Fibroblast of pulmonary artery (primary cell): ENCODE results near the gene SHLD3.
"Not testable (repeated sequence)": the region's sequence is repeated elsewhere in the genome, so short reads cannot be mapped to it uniquely, and the experiment has no call there.

Source experiments
- DNase-seq: peaks from one replicate; pipeline ENCODE4 v3.0.0-alpha.2; 2010; ENCODE audit warnings: low read depth
- H3K4me3 ChIP-seq: replicated peaks from 2 replicates; pipeline ENCODE4 v1.5.1; 2011; ENCODE audit warnings: low read depth, mild to moderate bottlenecking, control low read depth, low read length, moderate library complexity
- TF ChIP-seq, protein P1 (sequence below): IDR thresholded peaks from 2 replicates; pipeline ENCODE4 v1.5.1; 2011; ENCODE audit warnings: mild to moderate bottlenecking, control low read depth, low read length, inconsistent platforms; ENCODE audit errors: missing control alignments

SHLD3 gene

GRCh38 chr5:65647941-65648340 is 23.1 kb downstream of the SHLD3 start:
- no peak overlapping the region for H3K4me3 ChIP-seq
- no peak for DNase-seq
- TF ChIP-seq, protein P1, sequence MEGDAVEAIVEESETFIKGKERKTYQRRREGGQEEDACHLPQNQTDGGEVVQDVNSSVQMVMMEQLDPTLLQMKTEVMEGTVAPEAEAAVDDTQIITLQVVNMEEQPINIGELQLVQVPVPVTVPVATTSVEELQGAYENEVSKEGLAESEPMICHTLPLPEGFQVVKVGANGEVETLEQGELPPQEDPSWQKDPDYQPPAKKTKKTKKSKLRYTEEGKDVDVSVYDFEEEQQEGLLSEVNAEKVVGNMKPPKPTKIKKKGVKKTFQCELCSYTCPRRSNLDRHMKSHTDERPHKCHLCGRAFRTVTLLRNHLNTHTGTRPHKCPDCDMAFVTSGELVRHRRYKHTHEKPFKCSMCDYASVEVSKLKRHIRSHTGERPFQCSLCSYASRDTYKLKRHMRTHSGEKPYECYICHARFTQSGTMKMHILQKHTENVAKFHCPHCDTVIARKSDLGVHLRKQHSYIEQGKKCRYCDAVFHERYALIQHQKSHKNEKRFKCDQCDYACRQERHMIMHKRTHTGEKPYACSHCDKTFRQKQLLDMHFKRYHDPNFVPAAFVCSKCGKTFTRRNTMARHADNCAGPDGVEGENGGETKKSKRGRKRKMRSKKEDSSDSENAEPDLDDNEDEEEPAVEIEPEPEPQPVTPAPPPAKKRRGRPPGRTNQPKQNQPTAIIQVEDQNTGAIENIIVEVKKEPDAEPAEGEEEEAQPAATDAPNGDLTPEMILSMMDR, result no peak

DNA sequence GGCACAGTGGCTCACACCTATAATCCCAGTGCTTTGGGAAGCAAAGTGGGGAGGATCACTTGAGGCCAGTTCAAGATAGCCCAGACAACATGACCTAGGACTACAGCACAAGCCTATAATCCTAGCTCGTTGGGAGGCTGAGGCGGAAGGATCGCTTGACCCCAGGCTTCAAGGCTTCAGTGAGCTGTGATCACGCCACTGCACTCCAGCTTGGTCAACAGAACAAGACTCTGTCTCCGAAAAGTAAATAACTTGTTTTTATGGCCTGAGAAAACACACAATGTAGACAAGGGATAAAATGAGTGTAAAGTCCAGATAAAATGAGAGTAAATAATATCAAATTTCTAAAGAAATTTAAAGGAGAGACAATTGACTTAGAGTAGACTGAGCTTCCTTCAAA is 26.3 kb downstream of the SHLD3 start:
- no peak for DNase-seq
- TF ChIP-seq, protein P1, result no peak

DNA sequence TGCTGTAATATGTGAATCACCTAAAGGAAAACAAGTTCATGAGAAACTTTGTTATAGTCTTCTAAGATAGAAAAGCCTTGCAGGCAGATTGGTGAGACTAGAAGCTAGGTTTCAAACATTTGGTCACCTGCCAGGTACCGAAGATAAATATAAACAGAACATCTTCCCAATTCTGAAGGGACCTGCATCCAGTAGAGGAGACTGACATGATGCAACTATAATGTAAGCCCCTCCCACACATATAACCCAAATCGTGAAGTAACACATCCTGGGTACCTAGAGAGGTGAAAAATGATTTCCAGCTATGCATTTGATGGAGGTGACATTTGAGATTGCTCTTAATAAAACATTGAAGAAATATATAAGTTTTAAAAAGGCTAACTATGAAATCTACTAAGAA is 29.9 kb downstream of the SHLD3 start:
- TF ChIP-seq, protein P1, result no peak
- H3K4me3 ChIP-seq, result no peak overlapping the region
- no peak for DNase-seq

More for the DNA sequence above, 26.3 kb downstream of the SHLD3 start:
- H3K4me3 ChIP-seq, result no peak overlapping the region

DNA sequence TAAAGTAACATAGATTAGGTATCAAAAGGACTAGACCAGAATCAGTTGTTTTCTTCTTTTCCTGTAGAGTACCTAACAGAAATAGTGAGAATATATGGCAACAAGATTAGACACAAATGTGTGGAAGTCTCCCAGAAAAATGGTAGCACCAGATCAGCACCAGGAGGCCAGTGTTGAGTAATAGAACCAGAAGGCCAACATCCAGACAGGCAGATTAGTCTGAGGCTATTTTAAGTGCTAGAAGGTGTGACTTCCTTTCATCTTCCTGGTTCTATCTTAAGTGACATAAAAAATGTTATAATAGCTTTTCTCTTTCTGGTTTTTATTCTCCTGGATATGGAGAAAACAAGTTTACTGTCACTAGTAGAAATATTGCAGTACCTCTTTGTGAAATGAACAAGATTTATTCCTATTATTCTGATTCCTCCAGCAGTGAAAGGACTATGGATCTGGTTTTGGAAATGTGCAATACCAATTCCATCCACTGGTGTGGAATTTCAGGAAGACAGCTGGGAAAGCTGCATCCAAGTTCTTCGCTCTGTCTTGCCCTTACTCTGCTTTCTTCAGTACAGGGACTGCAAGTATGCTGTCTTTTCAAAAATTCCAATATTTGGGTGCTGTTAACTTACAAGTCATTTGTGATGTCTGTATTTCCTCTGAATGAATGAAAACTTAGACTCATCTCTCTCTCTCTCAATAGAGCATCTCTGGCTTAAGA is 39.1 kb downstream of the SHLD3 start:
- TF ChIP-seq, protein P1, result peak; percentile 52
- DNase-seq, result peak; percentile 43

GRCh38 chr5:65668696-65669095 is 43.9 kb downstream of the SHLD3 start:
- TF ChIP-seq, protein P1, result no peak
- no peak overlapping the region for H3K4me3 ChIP-seq
- DNase-seq, result no peak

More for the DNA sequence above, 39.1 kb downstream of the SHLD3 start:
- no peak overlapping the region for H3K4me3 ChIP-seq

DNA sequence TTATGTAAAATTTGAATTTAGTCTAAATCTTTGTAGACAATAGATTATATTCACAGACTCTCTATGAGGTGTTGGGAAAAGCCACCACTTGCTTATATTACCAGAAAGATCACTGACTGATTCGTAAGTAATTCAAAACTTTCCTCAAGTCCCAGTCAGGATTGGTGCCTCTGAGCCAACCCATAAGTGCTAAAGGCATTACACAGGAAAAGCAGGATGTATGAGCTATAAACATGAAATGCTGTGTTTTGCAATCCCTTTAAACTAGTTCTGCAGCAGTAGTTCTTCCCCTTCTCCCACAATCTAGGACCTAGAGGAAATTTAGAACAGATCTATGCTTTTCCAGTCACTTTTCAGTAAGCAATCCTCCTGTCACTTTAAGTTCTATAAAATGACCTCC is 48.0 kb downstream of the SHLD3 start:
- TF ChIP-seq, protein P1, result no peak
- DNase-seq, result peak; percentile 44
- H3K4me3 ChIP-seq, result no peak overlapping the region

GRCh38 chr5:65674749-65675148 is 49.9 kb downstream of the SHLD3 start:
- DNase-seq, result peak; percentile 4
- no peak overlapping the region for H3K4me3 ChIP-seq
- TF ChIP-seq, protein P1, result no peak

DNA sequence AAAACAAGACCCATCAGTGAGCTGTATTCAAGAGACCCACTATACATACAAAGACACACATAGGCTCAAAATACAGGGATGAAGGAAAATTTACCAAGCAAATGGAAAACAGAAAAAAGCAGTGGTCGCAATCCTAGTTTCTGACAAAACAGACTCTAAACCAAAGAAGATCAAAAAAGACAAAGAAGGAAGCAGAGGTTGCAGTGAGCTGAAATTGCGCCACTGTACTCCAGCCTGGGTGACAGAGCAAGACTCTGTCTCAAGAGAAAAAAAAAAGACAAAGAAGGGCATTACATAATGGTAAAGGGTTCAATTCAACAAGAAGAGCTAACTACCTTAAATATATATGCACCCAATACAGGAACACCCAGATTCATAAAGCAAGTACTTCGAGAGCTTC is 51.2 kb downstream of the SHLD3 start:
- DNase-seq, H3K4me3 ChIP-seq: not testable (repeated sequence)
